Stimulated activated CD4-positive, alpha-beta T cell treated with anti-CD3 and anti-CD28 coated beads, TNF-alpha, amount 100 ng/mL, for 1 hour (primary cell): ENCODE results near the gene ZNF778.

Experiments
- DNase-seq, 3 donors: peaks; one replicate each; pipeline ENCODE4 v3.0.0-alpha.2; 2020; ENCODE audit warnings: low read depth in 3 of 3, low spot score in 1 of 3

ZNF778 gene

GRCh38 chr16:89193576-89194293, 23.8 kb upstream of the ZNF778 start:
- DNase-seq: no peak

GRCh38 chr16:89194340-89195311, 22.9 kb upstream of the ZNF778 start:
- DNase-seq: no peak

GRCh38 chr16:89195521-89196171, 21.9 kb upstream of the ZNF778 start:
- no peak for DNase-seq

GRCh38 chr16:89197033-89197632, 20.4 kb upstream of the ZNF778 start:
- DNase-seq: no peak

- DNase-seq: no peak
Measured at GRCh38 chr16:89197633-89198416, 19.7 kb upstream of the ZNF778 start.

- no peak for DNase-seq
Measured at GRCh38 chr16:89198417-89199240, 18.9 kb upstream of the ZNF778 start.

GRCh38 chr16:89199241-89200123, 18.0 kb upstream of the ZNF778 start:
- no peak for DNase-seq

GRCh38 chr16:89200124-89200849, 17.2 kb upstream of the ZNF778 start, which contains the start of gene SLC22A31:
Gene SLC22A31 (minus strand): TSS chr16:89200537. CDS start chr16:89200501, 36 bp downstream.
- no peak for DNase-seq

GRCh38 chr16:89200850-89201411, 16.6 kb upstream of the ZNF778 start:
- no peak for DNase-seq

- DNase-seq: peak; percentile 49 to 77 (median 69)
Measured at GRCh38 chr16:89201439-89202377, 15.8 kb upstream of the ZNF778 start.

- no peak for DNase-seq
Measured at GRCh38 chr16:89202422-89203215, 14.9 kb upstream of the ZNF778 start.

GRCh38 chr16:89207993-89208392, 9.5 kb upstream of the ZNF778 start:
- no peak for DNase-seq

GRCh38 chr16:89209522-89210044, 7.9 kb upstream of the ZNF778 start:
- DNase-seq: no peak

- DNase-seq: no peak
Measured at GRCh38 chr16:89210165-89210903, 7.2 kb upstream of the ZNF778 start.
